AG10803 (cell line): ENCODE data around the gene CMTM3.
A peak's percentile ranks its signal among the peaks of the same experiment; 100 is the strongest.

Experiments used
- DNase-seq: peaks from one replicate; pipeline ENCODE4 v3.0.0; 2010; ENCODE audit warnings: low read depth
- H3K4me3 ChIP-seq: 2 replicates; pipeline ENCODE4 v1.5.1; 2011; ENCODE audit warnings: mild to moderate bottlenecking, low read length, control low read depth
- CTCF ChIP-seq: conservative IDR thresholded peaks from 2 replicates; pipeline ENCODE4 v1.5.1; 2011; ENCODE audit warnings: mild to moderate bottlenecking, low read length, control low read depth, inconsistent platforms

CMTM3 gene

GRCh38 chr16:66634527-66635196 is 30.2 kb downstream of the CMTM3 start:
- no peak for TF ChIP-seq CTCF
- H3K4me3 ChIP-seq = no peak overlapping the region
- DNase-seq = no peak

- no peak for TF ChIP-seq CTCF
- no peak overlapping the region for H3K4me3 ChIP-seq
- no peak for DNase-seq
Measured at GRCh38 chr16:66635406-66635805, 30.9 kb downstream of the CMTM3 start.

- DNase-seq = no peak
- H3K4me3 ChIP-seq = no peak overlapping the region
- no peak for TF ChIP-seq CTCF
Measured at GRCh38 chr16:66636199-66636598, 31.7 kb downstream of the CMTM3 start.

- no peak for DNase-seq
- no peak for TF ChIP-seq CTCF
- no peak overlapping the region for H3K4me3 ChIP-seq
Measured at GRCh38 chr16:66637806-66638205, 33.3 kb downstream of the CMTM3 start.

GRCh38 chr16:66639091-66639885 is 34.8 kb downstream of the CMTM3 start:
- peak; percentile 54 for DNase-seq
- no peak for TF ChIP-seq CTCF
- H3K4me3 ChIP-seq = no peak overlapping the region

GRCh38 chr16:66640724-66641314 is 36.3 kb downstream of the CMTM3 start:
- no peak overlapping the region for H3K4me3 ChIP-seq
- no peak for TF ChIP-seq CTCF
- DNase-seq = no peak
